GM06990 (cell line): ENCODE results near the gene FHIT.

ENCODE experiments used
- DNase-seq: peaks from one replicate; pipeline ENCODE4 v3.0.0-alpha.2; 2011; ENCODE audit not compliant: insufficient read length; ENCODE audit errors: extremely low read depth
- H3K27me3 ChIP-seq: replicated peaks from 2 replicates; pipeline ENCODE4 v1.6.0; 2011; ENCODE audit warnings: low read length; ENCODE audit not compliant: control insufficient read depth, insufficient read depth
- H3K36me3 ChIP-seq: 2 replicates; pipeline ENCODE4 v1.5.1; 2011; ENCODE audit warnings: low read length; ENCODE audit not compliant: control insufficient read depth, insufficient read depth
- H3K4me3 ChIP-seq: replicated peaks from 2 replicates; pipeline ENCODE4 v1.5.1; 2011; ENCODE audit warnings: low read depth, mild to moderate bottlenecking, control low read depth, low read length
- TF ChIP-seq, protein P1 (sequence below): IDR thresholded peaks from 2 replicates; pipeline ENCODE4 v1.5.1; 2011; ENCODE audit warnings: low read length, control low read depth, mild to moderate bottlenecking, inconsistent platforms; ENCODE audit not compliant: insufficient read depth, poor library complexity, severe bottlenecking

Gene FHIT

DNA sequence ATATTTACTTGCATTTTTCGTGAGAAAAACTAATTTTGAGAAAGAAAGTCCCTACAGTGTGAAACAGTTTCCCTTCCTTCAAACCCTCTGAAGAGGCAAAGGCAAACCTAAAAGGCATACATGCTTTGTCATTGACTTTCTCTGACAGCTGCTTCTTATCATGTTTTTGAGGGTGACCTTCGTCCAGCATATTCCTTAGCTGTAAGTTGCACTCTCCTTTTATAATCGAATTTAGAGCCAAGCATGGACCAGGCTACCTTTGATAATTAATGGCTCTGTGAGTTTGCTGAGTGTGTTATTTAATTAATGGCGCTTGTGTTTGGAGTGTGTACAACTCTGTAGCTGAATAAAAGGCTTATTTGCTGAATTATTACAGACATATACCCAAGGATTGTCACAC lies 1517.2 kb downstream of the FHIT start:
- H3K36me3 ChIP-seq: no peaks in the 10 kb centered on the region
- no peak overlapping the region for H3K4me3 ChIP-seq
- DNase-seq: no peak
- TF ChIP-seq, protein P1, sequence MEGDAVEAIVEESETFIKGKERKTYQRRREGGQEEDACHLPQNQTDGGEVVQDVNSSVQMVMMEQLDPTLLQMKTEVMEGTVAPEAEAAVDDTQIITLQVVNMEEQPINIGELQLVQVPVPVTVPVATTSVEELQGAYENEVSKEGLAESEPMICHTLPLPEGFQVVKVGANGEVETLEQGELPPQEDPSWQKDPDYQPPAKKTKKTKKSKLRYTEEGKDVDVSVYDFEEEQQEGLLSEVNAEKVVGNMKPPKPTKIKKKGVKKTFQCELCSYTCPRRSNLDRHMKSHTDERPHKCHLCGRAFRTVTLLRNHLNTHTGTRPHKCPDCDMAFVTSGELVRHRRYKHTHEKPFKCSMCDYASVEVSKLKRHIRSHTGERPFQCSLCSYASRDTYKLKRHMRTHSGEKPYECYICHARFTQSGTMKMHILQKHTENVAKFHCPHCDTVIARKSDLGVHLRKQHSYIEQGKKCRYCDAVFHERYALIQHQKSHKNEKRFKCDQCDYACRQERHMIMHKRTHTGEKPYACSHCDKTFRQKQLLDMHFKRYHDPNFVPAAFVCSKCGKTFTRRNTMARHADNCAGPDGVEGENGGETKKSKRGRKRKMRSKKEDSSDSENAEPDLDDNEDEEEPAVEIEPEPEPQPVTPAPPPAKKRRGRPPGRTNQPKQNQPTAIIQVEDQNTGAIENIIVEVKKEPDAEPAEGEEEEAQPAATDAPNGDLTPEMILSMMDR: no peak
- no peaks in the 10 kb centered on the region; the same call in 1 of the 2 replicates for H3K27me3 ChIP-seq

DNA sequence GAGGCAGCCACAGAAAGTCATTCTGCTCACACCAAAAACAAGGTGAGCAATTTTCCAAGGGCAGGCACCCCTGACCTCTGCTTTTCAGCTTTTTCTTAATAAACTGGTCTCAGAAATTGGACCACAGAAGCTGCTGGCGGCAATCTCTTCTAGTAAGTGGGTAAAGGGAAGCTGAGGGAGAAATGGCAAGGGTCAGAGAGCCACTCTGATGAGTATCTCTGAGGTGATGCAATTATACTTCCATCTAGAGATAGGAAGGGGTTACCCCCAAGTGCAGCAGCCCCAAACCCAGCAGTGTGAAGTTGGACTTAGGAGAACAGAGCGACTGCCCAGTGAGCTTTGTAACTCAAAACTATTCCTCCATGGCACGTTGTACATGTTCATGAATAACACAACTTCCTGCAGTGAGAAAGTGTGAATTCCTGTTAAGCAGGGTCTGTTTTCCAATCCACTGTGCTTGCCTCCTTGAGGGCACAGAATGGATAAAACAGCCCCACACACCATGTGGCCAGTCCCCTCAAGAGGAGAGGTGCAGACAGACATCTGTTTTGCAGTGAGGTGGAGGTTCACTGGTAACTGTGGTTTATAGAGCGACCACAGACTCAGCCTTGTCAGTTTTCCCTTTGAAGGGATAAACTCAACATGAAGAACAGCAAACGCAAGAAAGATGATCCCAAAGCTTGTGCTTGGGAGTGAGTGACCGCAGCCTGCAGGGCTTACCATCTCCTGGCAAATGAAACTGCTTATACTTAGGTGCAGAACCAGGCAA lies 1518.0 kb downstream of the FHIT start:
- H3K4me3 ChIP-seq: no peak overlapping the region
- DNase-seq: no peak
- H3K27me3 ChIP-seq: no peaks in the 10 kb centered on the region; the same call in 1 of the 2 replicates
- TF ChIP-seq, protein P1: no peak
- H3K36me3 ChIP-seq: no peaks in the 10 kb centered on the region

DNA sequence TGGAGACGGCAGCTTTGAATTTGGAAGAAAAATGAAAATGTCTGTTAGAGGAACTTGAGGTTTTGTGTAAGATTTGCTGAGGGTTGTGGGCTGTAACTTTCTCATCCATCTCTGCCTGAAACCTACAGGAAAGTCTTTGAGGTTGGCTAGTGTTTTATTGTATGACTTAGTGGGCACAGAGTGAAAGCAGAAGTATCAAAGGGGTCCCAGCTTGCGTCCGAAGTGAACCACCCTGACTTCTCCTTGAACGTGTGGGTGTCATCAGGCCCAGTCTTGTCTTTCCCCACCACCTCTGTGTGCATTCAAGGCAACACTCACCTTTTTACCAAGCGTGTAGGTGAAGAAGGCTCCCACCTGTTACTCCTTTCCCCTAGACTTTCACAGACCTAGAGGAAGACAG lies 1519.3 kb downstream of the FHIT start:
- H3K4me3 ChIP-seq: no peak overlapping the region
- no peaks in the 10 kb centered on the region for H3K36me3 ChIP-seq
- TF ChIP-seq, protein P1: no peak
- DNase-seq: peak; percentile 56
- H3K27me3 ChIP-seq: no peaks in the 10 kb centered on the region; the same call in none of the 2 replicates

DNA sequence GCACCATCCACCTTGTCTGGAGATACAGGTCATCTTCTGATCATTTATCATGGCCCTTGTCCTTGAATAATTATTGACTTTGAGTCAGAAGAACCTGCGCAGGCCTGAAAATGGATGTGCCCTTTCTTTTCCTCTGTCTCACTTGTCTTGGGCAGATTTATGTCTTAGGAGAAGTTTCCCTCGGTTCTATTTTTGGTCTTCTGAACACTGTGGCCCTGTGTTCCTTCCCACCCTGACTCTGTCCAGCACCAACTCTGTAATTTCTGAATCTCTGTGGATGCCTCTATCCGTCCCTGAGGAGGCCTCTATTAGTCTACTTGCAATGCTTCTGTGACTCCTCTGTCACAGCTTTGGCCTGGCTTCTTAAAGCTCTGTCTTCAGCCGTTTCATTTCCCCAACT lies 1520.7 kb downstream of the FHIT start:
- Histone ChIP-seq H3K27me3 (no peaks in the 10 kb centered on the region; the same call in 1 of the 2 replicates), H3K36me3 (no peaks in the 10 kb centered on the region), H3K4me3 (no peak overlapping the region)
- no peak for DNase-seq
- TF ChIP-seq, protein P1: no peak

DNA sequence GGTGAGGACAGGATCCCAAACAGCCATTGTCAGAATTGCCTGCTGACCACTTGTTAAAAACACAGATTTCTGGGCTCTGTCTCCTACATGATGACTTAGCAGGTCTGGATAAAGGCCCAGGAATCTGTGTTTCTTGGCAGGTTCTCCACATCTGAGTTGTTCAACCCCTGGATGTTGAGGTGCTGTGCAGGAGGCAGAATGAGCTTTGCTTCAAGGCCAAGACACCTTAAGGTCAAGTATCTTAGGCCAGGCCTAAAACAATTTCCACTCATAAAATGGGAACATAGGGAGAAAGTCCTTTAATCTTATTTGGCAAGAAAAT lies 1522.7 kb downstream of the FHIT start:
- DNase-seq: no peak
- H3K27me3 ChIP-seq: peaks cover 2% of the 10 kb centered on the region
- TF ChIP-seq, protein P1: no peak
- no peaks in the 10 kb centered on the region for H3K36me3 ChIP-seq
- no peak overlapping the region for H3K4me3 ChIP-seq
